Tibial nerve (tissue), 4 donors: ENCODE measurements around the gene PPP1R18. TPM values are rescaled to one million over a fixed set of nuclear protein-coding genes. Genes with fewer than 3 reads are reported as not detected.
A peak's percentile ranks its signal among the peaks of the same experiment; 100 is the strongest.

Experiments
- DNase-seq, 2 donors: peaks; one replicate each; pipeline ENCODE4 v3.0.0-alpha.2; 2019; ENCODE audit warnings: low spot score in 2 of 2
- H3K27ac ChIP-seq, 4 donors: fragments of 200-600 bp; sonication (generic) in 3 of 4; one replicate each; pipeline ENCODE4 v1.5.1; 2017 to 2019; ENCODE audit warnings: mild to moderate bottlenecking in 1 of 4
- H3K27me3 ChIP-seq, 2 donors: fragments of 200-600 bp; sonication (generic) in 1 of 2; one replicate each; pipeline versions ENCODE4 v1.5.1 to v1.6.0; 2017 to 2019
- H3K36me3 ChIP-seq, 3 donors: fragments of 200-600 bp; sonication (generic); one replicate each; pipeline ENCODE4 v1.5.1; 2018 to 2019
- H3K4me1 ChIP-seq, 4 donors: fragments of 200-600 bp; sonication (generic) in 3 of 4; one replicate each; pipeline ENCODE4 v1.5.1; 2017 to 2019
- H3K4me3 ChIP-seq, 4 donors: fragments of 200-600 bp; sonication (generic) in 3 of 4; one replicate each; pipeline ENCODE4 v1.5.1; 2017 to 2019; ENCODE audit warnings: mild to moderate bottlenecking in 1 of 4, moderate library complexity in 1 of 4
- H3K9me3 ChIP-seq, 4 donors: fragments of 200-600 bp; sonication (generic) in 3 of 4; one replicate each; pipeline ENCODE4 v1.5.1; 2017 to 2019
- EP300 ChIP-seq, 2 donors: sonication (generic); formaldehyde crosslinking; IDR thresholded peaks; one replicate each; pipeline ENCODE4 v1.6.1; 2017; ENCODE audit warnings: antibody characterized with exemption in 2 of 2, mild to moderate bottlenecking in 1 of 2
- POLR2A ChIP-seq, 2 donors: fragments of 450-650 bp; IDR thresholded peaks; one replicate each; pipeline ENCODE4 v1.6.1; 2017; ENCODE audit warnings: antibody characterized with exemption in 2 of 2, mild to moderate bottlenecking in 2 of 2, moderate library complexity in 2 of 2
- WGBS, 2 donors: methylation state at CpG; one replicate each; pipeline ENCODE4 v1.1.5; 2018; 5-methylcytosine and 5-hydroxymethylcytosine counted together
- total RNA-seq, 4 donors: library from RNA; depleted of rRNA; stranded (reverse); fragments of >200 nt; gene quantifications; one replicate each; pipeline ENCODE4 v1.1.0, GENCODE V29; 2016
- TF ChIP-seq, protein P1 (sequence below), 5 experiments: fragments of 200-600 bp in 3 of 5; fragments of 450-650 bp in 2 of 5; sonication (generic) in 3 of 5; IDR thresholded peaks; one replicate each; pipeline ENCODE4 v1.5.1; 2016 to 2019; ENCODE audit warnings: antibody characterized with exemption in 5 of 5, mild to moderate bottlenecking in 3 of 5, moderate library complexity in 2 of 5

Gene PPP1R18, protein sequence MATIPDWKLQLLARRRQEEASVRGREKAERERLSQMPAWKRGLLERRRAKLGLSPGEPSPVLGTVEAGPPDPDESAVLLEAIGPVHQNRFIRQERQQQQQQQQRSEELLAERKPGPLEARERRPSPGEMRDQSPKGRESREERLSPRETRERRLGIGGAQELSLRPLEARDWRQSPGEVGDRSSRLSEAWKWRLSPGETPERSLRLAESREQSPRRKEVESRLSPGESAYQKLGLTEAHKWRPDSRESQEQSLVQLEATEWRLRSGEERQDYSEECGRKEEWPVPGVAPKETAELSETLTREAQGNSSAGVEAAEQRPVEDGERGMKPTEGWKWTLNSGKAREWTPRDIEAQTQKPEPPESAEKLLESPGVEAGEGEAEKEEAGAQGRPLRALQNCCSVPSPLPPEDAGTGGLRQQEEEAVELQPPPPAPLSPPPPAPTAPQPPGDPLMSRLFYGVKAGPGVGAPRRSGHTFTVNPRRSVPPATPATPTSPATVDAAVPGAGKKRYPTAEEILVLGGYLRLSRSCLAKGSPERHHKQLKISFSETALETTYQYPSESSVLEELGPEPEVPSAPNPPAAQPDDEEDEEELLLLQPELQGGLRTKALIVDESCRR
- total RNA-seq: 10 to 100 TPM; 26.6 to 48.0 (median 35.5) TPM

DNA sequence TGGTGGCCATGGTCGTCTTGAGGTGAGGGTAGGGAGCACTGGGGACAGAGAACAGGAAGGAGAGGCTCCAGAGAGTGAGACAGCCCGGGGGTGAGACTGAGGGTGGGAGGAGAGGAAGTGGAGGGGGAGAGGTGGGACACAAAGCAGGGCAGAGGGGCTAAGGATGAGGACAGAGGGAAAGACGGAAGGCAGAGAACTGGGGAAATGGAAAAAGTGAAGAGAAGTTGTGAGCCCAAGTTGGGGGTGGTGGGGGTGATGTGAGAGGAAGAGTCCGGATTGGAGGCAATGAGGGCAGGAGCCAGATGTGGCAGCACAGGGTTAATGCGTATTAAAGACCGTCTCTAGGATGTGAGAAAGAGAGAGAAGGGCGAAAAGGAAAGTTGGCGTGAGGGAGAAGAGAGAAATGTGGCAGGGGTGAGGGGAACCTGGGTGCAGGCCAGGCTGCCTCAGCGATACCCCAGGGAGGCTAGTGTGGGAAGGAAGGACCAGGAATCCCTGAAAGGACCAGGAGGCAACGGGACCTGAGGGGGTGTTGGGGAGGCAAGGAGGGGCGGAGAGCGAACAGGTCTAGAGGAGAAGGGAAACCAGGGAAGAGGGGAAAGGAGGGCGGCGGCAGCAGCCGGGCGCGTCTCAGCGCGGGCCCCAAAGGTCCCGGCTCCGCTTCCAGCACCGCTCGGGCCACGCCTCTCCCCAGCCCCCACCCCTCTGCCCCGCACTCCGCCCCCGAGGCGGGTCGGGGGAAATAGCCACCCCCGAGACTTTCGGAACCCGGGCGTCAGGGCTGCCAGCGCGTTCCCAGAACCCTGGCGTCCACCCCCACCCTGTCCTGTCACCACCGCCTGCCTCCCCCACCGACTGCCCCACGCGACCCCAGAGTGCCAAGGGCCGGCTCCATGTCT lies at the start of gene PPP1R18:
Gene PPP1R18, minus strand, starts transcription at position 637 of the 899 bp plus-strand sequence. Its CDS starts 627 bp downstream, at position 10.
- H3K4me1 ChIP-seq: peaks cover 0 to 84% (median 58%) of the 10 kb centered on the region in 4 donors
- H3K9me3 ChIP-seq: no peaks in the 10 kb centered on the region
- DNase-seq: peak; percentile 71 to 72
- H3K4me3 ChIP-seq: peak within 1 kb of the TSS; percentile 73 to 92 (median 83)
- H3K36me3 ChIP-seq: no peaks in the 10 kb centered on the region
- H3K27me3 ChIP-seq: no peaks in the 10 kb centered on the region
- TF ChIP-seq POLR2A (IDR thresholded peaks at IDR 0.05): peak in 1 of 2 donors; percentile 32
- TF ChIP-seq, protein P1, sequence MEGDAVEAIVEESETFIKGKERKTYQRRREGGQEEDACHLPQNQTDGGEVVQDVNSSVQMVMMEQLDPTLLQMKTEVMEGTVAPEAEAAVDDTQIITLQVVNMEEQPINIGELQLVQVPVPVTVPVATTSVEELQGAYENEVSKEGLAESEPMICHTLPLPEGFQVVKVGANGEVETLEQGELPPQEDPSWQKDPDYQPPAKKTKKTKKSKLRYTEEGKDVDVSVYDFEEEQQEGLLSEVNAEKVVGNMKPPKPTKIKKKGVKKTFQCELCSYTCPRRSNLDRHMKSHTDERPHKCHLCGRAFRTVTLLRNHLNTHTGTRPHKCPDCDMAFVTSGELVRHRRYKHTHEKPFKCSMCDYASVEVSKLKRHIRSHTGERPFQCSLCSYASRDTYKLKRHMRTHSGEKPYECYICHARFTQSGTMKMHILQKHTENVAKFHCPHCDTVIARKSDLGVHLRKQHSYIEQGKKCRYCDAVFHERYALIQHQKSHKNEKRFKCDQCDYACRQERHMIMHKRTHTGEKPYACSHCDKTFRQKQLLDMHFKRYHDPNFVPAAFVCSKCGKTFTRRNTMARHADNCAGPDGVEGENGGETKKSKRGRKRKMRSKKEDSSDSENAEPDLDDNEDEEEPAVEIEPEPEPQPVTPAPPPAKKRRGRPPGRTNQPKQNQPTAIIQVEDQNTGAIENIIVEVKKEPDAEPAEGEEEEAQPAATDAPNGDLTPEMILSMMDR (IDR thresholded peaks at IDR 0.05): no peak
- peak in 1 of 2 donors; percentile 47 for TF ChIP-seq EP300 (IDR thresholded peaks at IDR 0.05)
- WGBS, 2 donors: 0 to 1% methylated on average over 23 to 24 of the region's 41 CpGs
- peak within 1 kb of the TSS; percentile 97 to 99 (median 98) for H3K27ac ChIP-seq

DNA sequence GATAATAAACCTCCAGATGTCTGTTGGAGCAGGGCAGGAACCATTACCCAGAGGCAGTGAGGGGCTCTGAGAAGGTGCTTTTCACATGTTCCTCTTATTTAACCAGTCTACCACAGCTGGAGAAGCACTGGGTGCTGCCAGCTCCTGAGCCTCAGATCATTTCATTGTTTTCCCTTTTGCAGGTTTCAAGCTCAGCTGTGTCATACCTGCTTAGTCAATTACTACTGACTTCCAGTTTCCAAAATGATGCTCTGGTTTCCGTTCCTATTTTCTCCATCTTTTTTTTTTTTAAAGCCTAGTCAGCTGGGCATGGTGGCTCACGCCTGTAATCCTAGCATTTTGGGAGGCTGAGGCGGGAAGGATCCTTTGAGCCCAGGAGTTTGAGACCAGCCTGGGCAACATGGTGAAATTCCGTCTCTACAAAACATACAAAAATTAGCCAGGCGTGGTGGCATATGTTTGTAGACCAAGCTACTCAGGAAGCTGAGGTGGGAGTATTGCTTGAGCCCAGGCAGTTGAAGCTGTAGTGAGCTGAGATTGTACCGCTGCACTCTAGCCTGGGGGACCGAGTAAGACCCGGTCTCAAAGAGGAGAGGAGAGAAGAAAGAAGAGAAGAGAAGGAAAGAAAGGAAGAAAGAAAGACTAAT lies 49.3 kb upstream of the PPP1R18 start:
- TF ChIP-seq EP300 (IDR thresholded peaks at IDR 0.05): no peak
- TF ChIP-seq POLR2A (IDR thresholded peaks at IDR 0.05): no peak
- TF ChIP-seq, protein P1 (IDR thresholded peaks at IDR 0.05): no peak
- H3K36me3 ChIP-seq: peaks cover 2 to 94% (median 12%) of the 10 kb centered on the region in 3 donors
- no peaks in the 10 kb centered on the region for H3K27me3 ChIP-seq
- H3K4me1 ChIP-seq: peaks cover 0 to 43% (median 3%) of the 10 kb centered on the region in 4 donors
- DNase-seq: no peak
- no peaks in the 10 kb centered on the region for H3K9me3 ChIP-seq
- no peak overlapping the region for H3K27ac ChIP-seq
- no peak overlapping the region for H3K4me3 ChIP-seq
- 85 to 90% methylated on average over 8 of the region's 8 CpGs for WGBS, 2 donors

DNA sequence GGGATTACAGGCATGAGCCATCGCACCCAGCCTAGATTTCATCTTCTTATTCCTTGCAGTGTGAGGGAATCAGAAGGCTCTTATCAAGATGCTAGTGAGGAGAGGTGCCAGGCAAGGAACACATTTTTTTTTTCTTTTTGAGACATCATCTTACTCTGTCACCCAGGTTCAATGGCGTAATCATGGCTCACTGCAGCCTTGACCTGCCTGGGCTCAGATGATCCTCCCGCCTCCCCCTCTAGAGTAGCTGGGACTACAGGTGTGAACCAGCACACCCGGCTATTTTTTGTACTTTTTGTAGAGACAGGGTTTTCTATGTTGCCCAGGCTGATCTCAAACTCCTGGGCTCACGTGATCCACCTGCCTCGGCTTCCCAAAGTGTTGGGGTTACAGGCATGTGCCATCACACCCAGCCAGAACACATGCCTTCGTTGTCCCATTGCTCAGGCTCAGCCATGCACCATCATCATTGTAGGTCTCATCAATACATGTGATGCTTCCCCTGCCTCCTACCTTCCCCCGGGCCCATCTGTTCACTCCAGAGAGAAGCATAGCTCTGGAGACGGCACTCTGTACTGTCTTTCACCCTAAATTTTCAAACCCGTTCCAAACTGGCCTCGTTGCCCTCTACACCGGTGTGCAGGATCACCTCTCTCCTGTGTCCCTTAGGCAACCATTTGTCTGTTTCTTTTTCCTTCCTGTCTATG lies 45.9 kb upstream of the PPP1R18 start:
- Histone ChIP-seq H3K36me3 (peaks cover 0 to 96% (median 2%) of the 10 kb centered on the region in 3 donors), H3K27ac (no peak overlapping the region), H3K4me1 (peaks cover 0 to 27% (median 0%) of the 10 kb centered on the region in 4 donors), H3K4me3 (no peak overlapping the region), H3K9me3 (no peaks in the 10 kb centered on the region), H3K27me3 (no peaks in the 10 kb centered on the region)
- DNase-seq: no peak
- 89 to 92% methylated on average over 12 of the region's 12 CpGs for WGBS, 2 donors
- TF ChIP-seq, protein P1 (IDR thresholded peaks at IDR 0.05): no peak
- TF ChIP-seq EP300 (IDR thresholded peaks at IDR 0.05) (no peak), POLR2A (IDR thresholded peaks at IDR 0.05) (no peak)

DNA sequence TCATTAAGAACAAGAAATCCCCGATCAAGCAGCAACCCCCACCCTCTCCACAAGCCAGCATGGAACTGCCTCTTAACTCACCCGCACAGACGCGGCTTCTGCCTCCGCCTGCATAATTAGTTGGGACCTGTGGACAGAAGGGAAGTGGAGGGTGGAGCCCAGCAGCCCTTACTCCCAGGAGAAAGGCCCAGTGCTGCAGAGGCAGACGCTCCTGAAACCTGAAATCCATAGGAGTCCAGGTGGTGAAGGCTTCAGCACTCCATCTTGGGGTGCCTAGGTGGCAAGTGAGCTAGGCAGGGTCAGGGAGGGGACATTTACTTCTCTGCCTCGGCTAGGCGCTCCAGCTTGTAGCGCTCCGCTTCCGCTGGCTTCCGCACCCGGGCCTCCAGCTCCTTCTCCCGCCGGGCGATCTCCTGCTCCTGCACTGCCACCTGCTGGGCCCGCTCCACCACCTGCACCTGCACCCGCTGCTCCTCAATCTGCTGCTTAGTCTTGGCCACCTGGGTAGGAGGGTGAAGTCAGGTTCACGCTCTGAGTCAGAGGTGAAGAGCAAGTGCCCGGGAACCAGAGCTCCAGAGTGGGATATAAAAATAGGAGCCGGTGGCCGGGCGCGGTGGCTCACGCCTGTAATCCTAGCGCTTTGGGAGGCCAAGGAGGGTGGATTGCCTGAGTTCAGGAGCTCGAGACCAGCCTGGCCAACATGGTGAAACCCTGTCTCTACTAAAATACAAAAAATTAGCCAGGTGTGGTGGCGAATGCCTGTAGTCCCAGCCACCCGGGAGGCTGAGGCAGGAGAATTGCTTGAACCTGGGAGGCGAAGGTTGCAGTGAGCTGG lies 44.4 kb upstream of the PPP1R18 start:
- 48 to 61% methylated on average over 20 to 30 of the region's 30 CpGs for WGBS, 2 donors
- Histone ChIP-seq H3K27me3 (no peaks in the 10 kb centered on the region), H3K4me3 (no peak overlapping the region), H3K9me3 (no peaks in the 10 kb centered on the region), H3K4me1 (peaks cover 0 to 33% (median 0%) of the 10 kb centered on the region in 4 donors), H3K27ac (peak overlapping the region in 3 of 4 donors; percentile 11 to 43 (median 34)), H3K36me3 (peaks cover 0 to 95% (median 2%) of the 10 kb centered on the region in 3 donors)
- no peak for TF ChIP-seq POLR2A (IDR thresholded peaks at IDR 0.05)
- TF ChIP-seq EP300 (IDR thresholded peaks at IDR 0.05): no peak
- TF ChIP-seq, protein P1 (IDR thresholded peaks at IDR 0.05): peak; percentile 41 to 77 (median 65)
- DNase-seq: peak; percentile 31 to 41
